Tibial artery (tissue), 4 donors: ENCODE measurements around the gene HAPLN3.

Experiments used
- DNase-seq, 2 donors: peaks; one replicate each; pipeline ENCODE4 v3.0.0-alpha.2; 2019
- H3K27ac ChIP-seq, 2 donors: fragments of 200-600 bp; sonication (generic) in 1 of 2; 1 replicate in 1 of 2; 2 replicates in 1 of 2; pipeline ENCODE4 v1.5.1; 2018 to 2019; ENCODE audit warnings: mild to moderate bottlenecking in 1 of 2
- H3K27me3 ChIP-seq, 2 donors: fragments of 200-600 bp; sonication (generic) in 1 of 2; one replicate each; pipeline versions ENCODE4 v1.5.1 to v1.6.0; 2016 to 2019
- H3K36me3 ChIP-seq, 3 donors: fragments of 200-600 bp; sonication (generic) in 2 of 3; one replicate each; pipeline ENCODE4 v1.5.1; 2016 to 2019; ENCODE audit warnings: mild to moderate bottlenecking in 2 of 3
- H3K4me1 ChIP-seq, 4 donors: fragments of 200-600 bp; sonication (generic) in 2 of 4; 1 replicate in 3 of 4; 2 replicates in 1 of 4; pipeline ENCODE4 v1.5.1; 2016 to 2019
- H3K4me3 ChIP-seq, 2 donors: fragments of 200-600 bp; sonication (generic) in 1 of 2; 1 replicate in 1 of 2; 2 replicates in 1 of 2; pipeline ENCODE4 v1.5.1; 2018 to 2019; ENCODE audit warnings: mild to moderate bottlenecking in 2 of 2
- H3K9me3 ChIP-seq, 3 donors: fragments of 200-600 bp; sonication (generic) in 1 of 3; one replicate each; pipeline ENCODE4 v1.5.1; 2016 to 2019
- CTCF ChIP-seq, 2 experiments: fragments of 200-600 bp in 1 of 2; fragments of 450-650 bp in 1 of 2; IDR thresholded peaks; one replicate each; pipeline ENCODE4 v1.5.1; 2017 to 2019; ENCODE audit warnings: antibody characterized with exemption in 2 of 2, mild to moderate bottlenecking in 1 of 2, moderate library complexity in 1 of 2
- intact Hi-C: fragments of 100-400 bp; cut with DNase I; formaldehyde crosslinking; loops from one replicate; pipeline ENCODE4 v1.15.0; 2023; ENCODE audit warnings: low total_unique reads

The HAPLN3 gene

DNA sequence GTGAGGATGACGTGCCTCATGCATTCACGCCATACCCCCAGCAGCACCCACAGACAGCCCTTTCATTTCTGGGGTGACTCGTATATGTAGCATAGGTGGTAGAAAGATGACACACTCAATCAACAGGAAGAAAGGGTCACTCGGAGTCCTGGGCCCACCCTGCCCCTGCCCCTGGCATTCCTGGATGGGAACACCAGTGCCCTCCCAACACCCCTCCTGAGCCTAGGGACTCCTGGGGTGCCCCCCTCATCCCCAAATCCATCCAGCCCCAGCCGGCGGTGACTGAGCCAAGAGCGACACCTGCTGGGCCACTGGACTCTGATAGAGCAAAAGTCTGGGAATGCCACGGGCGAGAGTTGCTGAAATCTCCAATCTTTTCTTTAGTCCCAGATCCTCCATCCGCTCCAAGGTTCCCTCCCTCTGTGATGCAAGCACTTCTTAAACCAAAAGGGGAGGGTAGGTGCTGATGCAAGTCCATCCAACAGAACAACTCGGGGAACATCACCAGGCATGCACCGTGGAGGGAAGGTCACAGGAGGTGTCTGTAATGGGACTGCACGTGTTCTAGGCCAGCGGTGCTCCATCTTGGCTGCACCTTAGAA is 61.0 kb downstream of the HAPLN3 start:
- TF ChIP-seq CTCF (IDR thresholded peaks at IDR 0.05): peak; percentile 79 to 84
- intact Hi-C loops: loop anchor here (1.0 to 10.0 kb wide), 2 partner anchors 177 to 360 kb away; no protein-coding TSS in a partner anchor
- Histone ChIP-seq H3K36me3 (peaks cover 0 to 29% (median 0%) of the 10 kb centered on the region in 3 donors), H3K27me3 (no peaks in the 10 kb centered on the region), H3K27ac (peak overlapping the region; percentile 78 to 85), H3K9me3 (no peaks in the 10 kb centered on the region), H3K4me1 (peaks cover 0 to 23% (median 16%) of the 10 kb centered on the region in 4 donors), H3K4me3 (no peak overlapping the region)
- peak; percentile 52 to 83 for DNase-seq

GRCh38 chr15:88833731-88834100 is 61.6 kb downstream of the HAPLN3 start:
- Histone ChIP-seq H3K9me3 (no peaks in the 10 kb centered on the region), H3K27me3 (no peaks in the 10 kb centered on the region), H3K4me1 (peaks cover 0 to 23% (median 16%) of the 10 kb centered on the region in 4 donors), H3K27ac (peak overlapping the region; percentile 78 to 85), H3K36me3 (peaks cover 0 to 23% (median 0%) of the 10 kb centered on the region in 3 donors), H3K4me3 (no peak overlapping the region)
- intact Hi-C loops: loop anchor here (1.0 to 10.0 kb wide), 2 partner anchors 176 to 359 kb away; no protein-coding TSS in a partner anchor
- TF ChIP-seq CTCF (IDR thresholded peaks at IDR 0.05): no peak
- no peak for DNase-seq

GRCh38 chr15:88832820-88833730 is 62.3 kb downstream of the HAPLN3 start:
- no peak for DNase-seq
- H3K36me3 ChIP-seq: peaks cover 0 to 17% (median 0%) of the 10 kb centered on the region in 3 donors
- H3K27ac ChIP-seq: peak overlapping the region; percentile 78 to 85
- TF ChIP-seq CTCF (IDR thresholded peaks at IDR 0.05): no peak
- intact Hi-C loops: loop anchor here (10.0 kb wide), 1 partner anchor 358 kb away; no protein-coding TSS in a partner anchor
- no peaks in the 10 kb centered on the region for H3K27me3 ChIP-seq
- peaks cover 0 to 23% (median 16%) of the 10 kb centered on the region in 4 donors for H3K4me1 ChIP-seq
- H3K4me3 ChIP-seq: no peak overlapping the region
- H3K9me3 ChIP-seq: no peaks in the 10 kb centered on the region

- Histone ChIP-seq H3K9me3 (no peaks in the 10 kb centered on the region), H3K4me3 (no peak overlapping the region), H3K27ac (no peak overlapping the region), H3K27me3 (no peaks in the 10 kb centered on the region), H3K36me3 (no peaks in the 10 kb centered on the region), H3K4me1 (peaks cover 0 to 25% (median 16%) of the 10 kb centered on the region in 4 donors)
- intact Hi-C loops: loop anchor here (10.0 kb wide), 1 partner anchor 355 kb away; no protein-coding TSS in a partner anchor
- no peak for DNase-seq
- no peak for TF ChIP-seq CTCF (IDR thresholded peaks at IDR 0.05)
These were observed 65.3 kb downstream of the HAPLN3 start for GRCh38 chr15:88830016-88830415.

DNA sequence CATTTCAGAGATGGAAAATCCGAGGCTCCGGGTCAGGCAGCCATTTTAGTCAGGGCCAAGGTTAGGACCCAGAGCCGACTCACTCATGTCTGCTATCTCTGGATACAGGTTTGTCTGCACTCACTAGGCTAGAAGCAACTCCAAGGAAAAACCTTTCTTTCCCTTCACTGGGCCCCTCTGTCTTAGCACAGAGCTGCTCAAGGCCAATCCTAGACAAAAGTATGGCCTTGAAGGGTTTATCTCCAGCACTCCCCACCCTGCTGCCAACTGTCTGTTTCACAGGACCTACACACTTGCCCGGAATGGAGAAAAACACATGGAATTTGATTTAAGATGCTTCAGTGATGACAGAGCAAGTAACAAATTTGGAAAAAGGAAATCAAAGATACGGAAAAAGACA is 66.6 kb downstream of the HAPLN3 start:
- no peaks in the 10 kb centered on the region for H3K9me3 ChIP-seq
- H3K36me3 ChIP-seq: no peaks in the 10 kb centered on the region
- H3K27me3 ChIP-seq: no peaks in the 10 kb centered on the region
- intact Hi-C loops: no loop called here
- no peak overlapping the region for H3K27ac ChIP-seq
- no peak overlapping the region for H3K4me3 ChIP-seq
- DNase-seq: no peak
- H3K4me1 ChIP-seq: peaks cover 0 to 20% (median 11%) of the 10 kb centered on the region in 4 donors
- TF ChIP-seq CTCF (IDR thresholded peaks at IDR 0.05): no peak
